ENCODE measurements around the gene CA4. TPM values are rescaled to one million over a fixed set of nuclear protein-coding genes. Genes with fewer than 3 reads are reported as not detected.
"Not testable (repeated sequence)": the region's sequence is repeated elsewhere in the genome, so short reads cannot be mapped to it uniquely, and the experiment has no call there.

The CA4 gene
- polyA plus RNA-seq (ENCODE audit: insufficient read length in 10 of 10), result 1 to 10 TPM; 3.4 to 9.7 (median 7.4) TPM
- long read RNA-seq, donor 1, partial matches to known transcripts, result 0 of 3 reads
- long read RNA-seq, donor 1, other reads (novel, unspliced or antisense), result 0 of 3 reads
- long read RNA-seq, donor 2, partial matches to known transcripts, result 0 of 1 reads
- long read RNA-seq, donor 2, other reads (novel, unspliced or antisense), result 0 of 1 reads
- long read RNA-seq, donor 3, result 0 reads
- long read RNA-seq, donor 4, result 0 reads
- long read RNA-seq, donor 5, transcript CA4-201 (8 exons, 1,154 nt), result major isoform, 6 of 6 reads
- long read RNA-seq, donor 5, partial matches to known transcripts, result 0 of 6 reads
- long read RNA-seq, donor 5, other reads (novel, unspliced or antisense), result 0 of 6 reads
- long read RNA-seq, donor 6, partial matches to known transcripts, result 0 of 2 reads
- long read RNA-seq, donor 6, other reads (novel, unspliced or antisense), result 0 of 2 reads
- long read RNA-seq, donor 7, partial matches to known transcripts, result 0 of 2 reads
- long read RNA-seq, donor 7, other reads (novel, unspliced or antisense), result 0 of 2 reads
- long read RNA-seq, donor 8, partial matches to known transcripts, result 0 of 3 reads
- long read RNA-seq, donor 8, other reads (novel, unspliced or antisense), result 0 of 3 reads
- long read RNA-seq, donor 9, partial matches to known transcripts, result 0 of 1 reads
- long read RNA-seq, donor 9, other reads (novel, unspliced or antisense), result 0 of 1 reads

- no peak for DNase-seq
Observed at GRCh38 chr17:60149691-60150582, at the start of gene CA4. Gene CA4, plus strand, starts transcription at chr17:60149973. Its CDS starts 62 bp downstream, at chr17:60150035.

GRCh38 chr17:60100577-60100976 is 49.2 kb upstream of the CA4 start:
- DNase-seq, result not testable (repeated sequence)

GRCh38 chr17:60102015-60102631 is 47.6 kb upstream of the CA4 start:
- not testable (repeated sequence) for DNase-seq

- DNase-seq, result peak in 1 of 3 donors; percentile 44
Observed at GRCh38 chr17:60102632-60103096, 47.1 kb upstream of the CA4 start.

GRCh38 chr17:60103957-60104356 is 45.8 kb upstream of the CA4 start:
- DNase-seq, result no peak

- no peak for DNase-seq
Observed at GRCh38 chr17:60106340-60107059, 43.3 kb upstream of the CA4 start.

- no peak for DNase-seq
Observed at GRCh38 chr17:60107526-60108257, 42.1 kb upstream of the CA4 start.

- not testable (repeated sequence) for DNase-seq
Observed at GRCh38 chr17:60108309-60108708, 41.5 kb upstream of the CA4 start.

- DNase-seq, result no peak
Observed at GRCh38 chr17:60108712-60109111, 41.1 kb upstream of the CA4 start.

- DNase-seq, result no peak
Observed at GRCh38 chr17:60109161-60109560, 40.6 kb upstream of the CA4 start.

GRCh38 chr17:60110586-60110985 is 39.2 kb upstream of the CA4 start:
- DNase-seq, result no peak

- not testable (repeated sequence) for DNase-seq
Observed at GRCh38 chr17:60111661-60112060, 38.1 kb upstream of the CA4 start.

- not testable (repeated sequence) for DNase-seq
Observed at GRCh38 chr17:60115364-60115763, 34.4 kb upstream of the CA4 start.

- not testable (repeated sequence) for DNase-seq
Observed at GRCh38 chr17:60116196-60116595, 33.6 kb upstream of the CA4 start.

GRCh38 chr17:60119162-60119561 is 30.6 kb upstream of the CA4 start:
- DNase-seq, result not testable (repeated sequence)

- not testable (repeated sequence) for DNase-seq
Observed at GRCh38 chr17:60119807-60120748, 29.7 kb upstream of the CA4 start.

- no peak for DNase-seq
Observed at GRCh38 chr17:60127068-60128064, 22.4 kb upstream of the CA4 start.
